Tibial nerve (tissue), 3 donors: ENCODE data around the gene LIN28B.

Experiments used
- CTCF ChIP-seq, 5 experiments: fragments of 200-600 bp in 3 of 5; fragments of 450-650 bp in 2 of 5; sonication (generic) in 3 of 5; IDR thresholded peaks; one replicate each; pipeline ENCODE4 v1.5.1; 2016 to 2019; ENCODE audit warnings: antibody characterized with exemption in 5 of 5, mild to moderate bottlenecking in 3 of 5, moderate library complexity in 2 of 5
- POLR2A ChIP-seq, 2 donors: fragments of 450-650 bp; IDR thresholded peaks; one replicate each; pipeline ENCODE4 v1.6.1; 2017; ENCODE audit warnings: antibody characterized with exemption in 2 of 2, mild to moderate bottlenecking in 2 of 2, moderate library complexity in 2 of 2

- TF ChIP-seq CTCF (IDR thresholded peaks at IDR 0.05) = no peak
- no peak for TF ChIP-seq POLR2A (IDR thresholded peaks at IDR 0.05)
Measured at GRCh38 chr6:104959026-104959858, 2.3 kb downstream of the LIN28B start.
